NB4 (cell line): ENCODE data around the gene MECR.
A peak's percentile ranks its signal among the peaks of the same experiment; 100 is the strongest.

Experiments
- DNase-seq: peaks from one replicate; pipeline ENCODE4 v3.0.0; 2010; ENCODE audit warnings: low read depth
- H3K4me3 ChIP-seq: one replicate; pipeline ENCODE4 v1.5.1; 2011; ENCODE audit warnings: mild to moderate bottlenecking, low read depth, low read length, moderate library complexity
- MYC ChIP-seq: IDR thresholded peaks from 2 replicates; pipeline ENCODE4 v1.6.1; 2011; ENCODE audit warnings: low read depth, low read length
- POLR2A ChIP-seq: IDR thresholded peaks from 2 replicates; pipeline ENCODE4 v1.6.1; 2011; ENCODE audit warnings: mild to moderate bottlenecking; ENCODE audit not compliant: insufficient read length; ENCODE audit errors: extremely low read depth
- TF ChIP-seq, protein P1 (sequence below): IDR thresholded peaks from 2 replicates; pipeline ENCODE4 v1.6.1; 2011; ENCODE audit warnings: low read depth, low read length
- TF ChIP-seq, protein P2 (sequence below): IDR thresholded peaks from one replicate; pipeline ENCODE4 v1.5.1; 2012; ENCODE audit warnings: low read depth, low read length

MECR gene

DNA sequence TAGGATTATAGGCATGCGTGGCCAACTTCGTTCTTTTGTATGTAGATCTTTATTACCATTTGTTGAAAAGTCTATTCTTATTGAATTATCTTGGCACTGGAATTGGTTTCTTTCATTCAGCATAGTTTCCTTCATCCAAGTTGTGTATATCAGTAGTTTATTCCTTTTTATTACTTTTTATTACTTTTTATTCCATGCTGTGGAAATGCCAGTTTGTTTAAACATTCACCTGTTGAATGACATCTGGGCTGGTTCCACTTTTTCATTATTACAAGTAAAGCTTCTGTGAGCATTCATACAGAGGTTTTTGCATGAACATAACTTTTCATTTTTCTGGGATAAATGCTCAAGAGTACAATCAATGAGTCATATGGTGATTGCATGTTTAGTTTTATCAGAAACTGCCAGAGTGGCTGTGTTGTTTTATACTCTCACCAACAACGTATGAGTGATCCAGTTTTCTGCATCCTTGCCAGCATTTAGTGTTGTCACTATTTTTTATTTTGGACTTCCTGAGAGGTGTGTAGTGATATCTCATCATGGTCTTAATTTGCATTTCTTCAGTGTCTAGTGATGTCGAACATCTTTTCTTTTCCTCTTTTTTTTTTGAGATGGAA, 34.1 kb upstream of the MECR start:
- DNase-seq: no peak
- no peak overlapping the region for H3K4me3 ChIP-seq
- TF ChIP-seq POLR2A (no peak), MYC (no peak)
- TF ChIP-seq, protein P1, sequence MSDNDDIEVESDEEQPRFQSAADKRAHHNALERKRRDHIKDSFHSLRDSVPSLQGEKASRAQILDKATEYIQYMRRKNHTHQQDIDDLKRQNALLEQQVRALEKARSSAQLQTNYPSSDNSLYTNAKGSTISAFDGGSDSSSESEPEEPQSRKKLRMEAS: no peak
- TF ChIP-seq, protein P2, sequence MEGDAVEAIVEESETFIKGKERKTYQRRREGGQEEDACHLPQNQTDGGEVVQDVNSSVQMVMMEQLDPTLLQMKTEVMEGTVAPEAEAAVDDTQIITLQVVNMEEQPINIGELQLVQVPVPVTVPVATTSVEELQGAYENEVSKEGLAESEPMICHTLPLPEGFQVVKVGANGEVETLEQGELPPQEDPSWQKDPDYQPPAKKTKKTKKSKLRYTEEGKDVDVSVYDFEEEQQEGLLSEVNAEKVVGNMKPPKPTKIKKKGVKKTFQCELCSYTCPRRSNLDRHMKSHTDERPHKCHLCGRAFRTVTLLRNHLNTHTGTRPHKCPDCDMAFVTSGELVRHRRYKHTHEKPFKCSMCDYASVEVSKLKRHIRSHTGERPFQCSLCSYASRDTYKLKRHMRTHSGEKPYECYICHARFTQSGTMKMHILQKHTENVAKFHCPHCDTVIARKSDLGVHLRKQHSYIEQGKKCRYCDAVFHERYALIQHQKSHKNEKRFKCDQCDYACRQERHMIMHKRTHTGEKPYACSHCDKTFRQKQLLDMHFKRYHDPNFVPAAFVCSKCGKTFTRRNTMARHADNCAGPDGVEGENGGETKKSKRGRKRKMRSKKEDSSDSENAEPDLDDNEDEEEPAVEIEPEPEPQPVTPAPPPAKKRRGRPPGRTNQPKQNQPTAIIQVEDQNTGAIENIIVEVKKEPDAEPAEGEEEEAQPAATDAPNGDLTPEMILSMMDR: no peak

DNA sequence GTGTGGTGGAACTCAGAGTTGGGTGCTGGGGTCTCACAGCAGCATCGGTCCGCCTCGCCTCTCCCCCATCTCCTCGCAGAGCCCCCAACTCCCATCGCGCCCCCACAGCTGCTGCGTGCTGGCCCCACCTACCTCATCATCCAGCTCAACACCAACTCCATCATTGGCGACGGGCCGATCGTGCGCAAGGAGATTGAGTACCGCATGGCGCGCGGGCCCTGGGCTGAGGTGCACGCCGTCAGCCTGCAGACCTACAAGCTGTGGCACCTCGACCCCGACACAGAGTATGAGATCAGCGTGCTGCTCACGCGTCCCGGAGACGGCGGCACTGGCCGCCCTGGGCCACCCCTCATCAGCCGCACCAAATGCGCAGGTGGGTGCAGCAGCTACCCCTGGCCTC, 29.8 kb upstream of the MECR start:
- no peak for DNase-seq
- TF ChIP-seq, protein P1: no peak
- no peak for TF ChIP-seq POLR2A
- TF ChIP-seq MYC: no peak
- TF ChIP-seq, protein P2: no peak
- H3K4me3 ChIP-seq: no peak overlapping the region

DNA sequence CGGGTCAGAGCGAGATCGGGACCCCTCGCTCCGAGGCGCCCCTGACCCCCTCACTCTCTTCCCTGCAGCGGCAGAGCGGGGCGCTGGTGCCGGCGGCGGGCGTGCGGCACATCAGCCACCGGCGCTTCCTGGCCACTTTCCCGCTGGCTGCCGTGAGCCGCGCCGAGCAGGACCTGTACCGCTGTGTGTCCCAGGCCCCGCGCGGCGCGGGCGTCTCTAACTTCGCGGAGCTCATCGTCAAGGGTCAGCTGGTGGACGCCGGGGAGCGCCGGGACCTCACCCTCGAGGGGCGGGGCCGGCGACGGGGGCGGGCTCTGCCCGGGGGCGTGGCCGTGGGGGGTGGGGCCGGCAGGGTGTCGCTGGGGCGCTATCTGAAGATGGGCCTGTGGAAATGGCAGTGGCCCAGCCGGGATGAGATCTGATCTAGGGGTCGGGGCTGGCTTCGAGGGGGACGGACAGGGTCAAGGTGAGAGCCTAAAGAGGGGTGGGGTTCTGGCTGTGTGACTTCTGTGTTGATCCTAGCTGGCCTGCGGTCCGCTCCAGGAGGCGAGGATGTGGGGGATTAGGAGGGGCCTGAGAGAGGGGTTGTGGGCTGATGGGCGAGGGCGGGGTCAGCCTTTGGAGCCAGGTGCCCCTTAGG, 29.2 kb upstream of the MECR start:
- peak; percentile 15 for DNase-seq
- TF ChIP-seq, protein P1: no peak
- TF ChIP-seq MYC (no peak), POLR2A (no peak)
- TF ChIP-seq, protein P2: no peak
- H3K4me3 ChIP-seq: no peak overlapping the region

DNA sequence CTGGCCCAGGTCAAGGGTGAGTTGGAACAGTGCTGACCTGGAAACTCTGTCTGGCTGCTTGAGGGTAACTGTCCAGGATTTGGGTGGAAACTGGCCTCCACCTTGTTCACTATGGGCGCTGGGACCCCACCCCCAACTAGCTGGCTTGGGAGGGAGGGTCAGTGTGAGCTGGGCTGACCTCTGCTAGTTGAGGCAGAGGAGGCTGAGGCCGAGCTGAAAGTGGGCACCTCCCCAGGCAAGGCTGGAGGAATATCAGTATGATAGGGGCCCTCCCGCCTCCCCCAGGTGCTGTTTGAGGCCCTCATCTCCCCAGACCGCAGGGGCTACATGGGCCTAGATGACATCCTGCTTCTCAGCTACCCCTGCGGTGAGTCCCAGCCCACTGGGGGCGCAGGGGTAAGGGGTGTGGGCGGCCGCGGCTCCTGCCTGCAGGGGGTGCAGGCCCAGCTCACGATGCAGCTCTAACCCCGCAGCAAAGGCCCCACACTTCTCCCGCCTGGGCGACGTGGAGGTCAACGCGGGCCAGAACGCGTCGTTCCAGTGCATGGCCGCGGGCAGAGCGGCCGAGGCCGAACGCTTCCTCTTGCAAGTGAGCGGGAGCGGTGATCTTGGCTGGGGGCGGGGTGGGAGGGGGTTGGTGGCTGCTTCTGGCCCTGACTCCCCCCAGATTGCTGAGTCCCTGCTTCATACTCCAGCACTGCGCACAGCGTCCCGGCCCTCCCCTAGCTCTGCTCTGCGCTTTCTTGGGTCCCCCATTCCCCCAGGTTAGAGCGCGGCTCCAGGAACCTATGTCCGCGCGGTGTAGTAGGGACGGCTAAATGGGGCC, 28.5 kb upstream of the MECR start:
- TF ChIP-seq MYC: no peak
- TF ChIP-seq POLR2A: no peak
- TF ChIP-seq, protein P1: no peak
- TF ChIP-seq, protein P2: no peak
- no peak overlapping the region for H3K4me3 ChIP-seq
- DNase-seq: peak; percentile 24

DNA sequence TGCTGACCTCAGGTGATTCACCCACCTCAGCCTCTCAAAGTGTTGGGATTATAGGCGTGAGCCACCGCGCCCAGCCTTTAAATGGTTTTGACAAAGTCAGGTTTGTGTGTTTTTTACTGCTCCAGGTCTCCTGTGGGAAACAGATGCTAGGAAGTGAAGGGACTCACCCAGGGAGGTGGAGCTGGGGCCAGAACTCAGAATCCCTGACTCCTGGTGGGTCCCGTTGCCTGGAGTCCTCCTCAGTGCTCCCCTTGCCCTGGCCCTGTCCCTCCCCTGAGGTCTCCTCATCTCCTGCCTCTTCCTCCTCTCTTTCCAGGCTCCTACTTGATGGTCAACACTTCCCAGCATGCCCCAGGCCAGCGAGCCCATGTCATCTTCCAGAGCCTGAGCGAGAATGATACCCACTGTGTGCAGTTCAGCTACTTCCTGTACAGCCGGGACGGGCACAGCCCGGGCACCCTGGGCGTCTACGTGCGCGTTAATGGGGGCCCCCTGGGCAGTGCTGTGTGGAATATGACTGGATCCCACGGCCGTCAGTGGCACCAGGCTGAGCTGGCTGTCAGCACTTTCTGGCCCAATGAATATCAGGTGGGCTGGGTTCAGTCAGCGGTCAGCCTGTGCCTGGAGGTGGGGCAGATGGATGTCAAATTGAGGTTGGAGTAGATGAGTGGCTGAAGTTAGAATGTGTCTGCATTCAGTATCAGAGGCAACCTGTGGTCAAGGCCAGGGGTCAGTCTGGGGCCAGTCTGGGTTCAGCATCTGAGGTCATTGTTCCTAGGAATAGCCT, 27.6 kb upstream of the MECR start:
- no peak for TF ChIP-seq POLR2A
- TF ChIP-seq, protein P1: no peak
- TF ChIP-seq MYC: no peak
- TF ChIP-seq, protein P2: no peak
- H3K4me3 ChIP-seq: no peak overlapping the region
- DNase-seq: no peak
